ENCODE data around the gene ABCC6. TPM values are rescaled to one million over a fixed set of nuclear protein-coding genes. Genes with fewer than 3 reads are reported as not detected.

ABCC6 gene
- total and polyA plus RNA-seq, 2 of the 13 experiments (the other 11 are each of a cell fraction or from before 2014, with no cell fraction given), result 82.4 to 105 TPM

DNA sequence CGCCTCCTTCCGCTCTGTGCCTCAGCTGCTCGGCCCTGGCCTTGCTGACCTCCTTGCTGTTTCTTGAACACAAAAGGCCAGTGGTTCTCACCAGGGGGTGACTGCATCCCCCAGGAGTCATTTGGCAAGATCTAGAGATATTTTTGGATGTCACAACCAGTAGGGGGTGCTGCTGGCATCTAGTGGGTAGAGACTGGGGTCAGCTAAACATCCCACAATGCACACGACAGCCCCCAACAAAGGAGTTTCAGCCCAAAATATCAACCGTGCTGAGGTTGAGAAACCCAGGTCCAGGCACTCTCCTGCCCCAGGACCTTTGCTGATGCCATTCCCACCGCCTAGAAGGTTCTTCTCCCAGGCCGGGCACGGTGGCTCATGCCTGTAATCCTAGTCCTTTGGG lies 39.7 kb downstream of the ABCC6 start (continued):
- TF ChIP-seq KDM3A (CRISPR knock-in tag; IDR thresholded peaks at IDR 0.05; ENCODE audit: low read depth) (no peak), FOSL2 (CRISPR knock-in tag; IDR thresholded peaks at IDR 0.05) (0 out of 2 replicates have a peak, but pooled peaks have one; percentile 7), RXRA (CRISPR knock-in tag; IDR thresholded peaks at IDR 0.05) (0 out of 2 replicates have a peak, but pooled peaks have one; percentile 16), SRY (CRISPR knock-in tag; IDR thresholded peaks at IDR 0.05) (no peak), ETV6 (CRISPR knock-in tag; conservative IDR thresholded peaks at IDR 0.05) (no peak), ZNF274 (CRISPR knock-in tag; IDR thresholded peaks at IDR 0.05) (peak; percentile 32; the same call in 1 of the 2 replicates), SAP130 (CRISPR knock-in tag; IDR thresholded peaks at IDR 0.05; ENCODE audit: low read depth) (no peak), ZNF253 (CRISPR knock-in tag; IDR thresholded peaks at IDR 0.05; ENCODE audit: borderline replicate concordance) (no peak), MYC (CRISPR knock-in tag; IDR thresholded peaks at IDR 0.05; ENCODE audit: borderline replicate concordance) (0 out of 2 replicates have a peak, but pooled peaks have one; percentile 15), ZNF501 (CRISPR knock-in tag; IDR thresholded peaks at IDR 0.05) (0 out of 2 replicates have a peak, but pooled peaks have one; percentile 38)
- TF ChIP-seq, protein P1, sequence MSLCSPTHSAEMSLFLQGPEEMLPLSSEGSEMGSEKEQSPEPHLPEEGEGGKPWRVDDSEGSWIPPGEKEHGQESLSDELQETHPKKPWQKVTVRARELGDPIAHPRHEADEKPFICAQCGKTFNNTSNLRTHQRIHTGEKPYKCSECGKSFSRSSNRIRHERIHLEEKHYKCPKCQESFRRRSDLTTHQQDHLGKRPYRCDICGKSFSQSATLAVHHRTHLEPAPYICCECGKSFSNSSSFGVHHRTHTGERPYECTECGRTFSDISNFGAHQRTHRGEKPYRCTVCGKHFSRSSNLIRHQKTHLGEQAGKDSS (CRISPR knock-in tag; IDR thresholded peaks at IDR 0.05; ENCODE audit: borderline replicate concordance, low read depth), result no peak
- TF ChIP-seq, protein P2, sequence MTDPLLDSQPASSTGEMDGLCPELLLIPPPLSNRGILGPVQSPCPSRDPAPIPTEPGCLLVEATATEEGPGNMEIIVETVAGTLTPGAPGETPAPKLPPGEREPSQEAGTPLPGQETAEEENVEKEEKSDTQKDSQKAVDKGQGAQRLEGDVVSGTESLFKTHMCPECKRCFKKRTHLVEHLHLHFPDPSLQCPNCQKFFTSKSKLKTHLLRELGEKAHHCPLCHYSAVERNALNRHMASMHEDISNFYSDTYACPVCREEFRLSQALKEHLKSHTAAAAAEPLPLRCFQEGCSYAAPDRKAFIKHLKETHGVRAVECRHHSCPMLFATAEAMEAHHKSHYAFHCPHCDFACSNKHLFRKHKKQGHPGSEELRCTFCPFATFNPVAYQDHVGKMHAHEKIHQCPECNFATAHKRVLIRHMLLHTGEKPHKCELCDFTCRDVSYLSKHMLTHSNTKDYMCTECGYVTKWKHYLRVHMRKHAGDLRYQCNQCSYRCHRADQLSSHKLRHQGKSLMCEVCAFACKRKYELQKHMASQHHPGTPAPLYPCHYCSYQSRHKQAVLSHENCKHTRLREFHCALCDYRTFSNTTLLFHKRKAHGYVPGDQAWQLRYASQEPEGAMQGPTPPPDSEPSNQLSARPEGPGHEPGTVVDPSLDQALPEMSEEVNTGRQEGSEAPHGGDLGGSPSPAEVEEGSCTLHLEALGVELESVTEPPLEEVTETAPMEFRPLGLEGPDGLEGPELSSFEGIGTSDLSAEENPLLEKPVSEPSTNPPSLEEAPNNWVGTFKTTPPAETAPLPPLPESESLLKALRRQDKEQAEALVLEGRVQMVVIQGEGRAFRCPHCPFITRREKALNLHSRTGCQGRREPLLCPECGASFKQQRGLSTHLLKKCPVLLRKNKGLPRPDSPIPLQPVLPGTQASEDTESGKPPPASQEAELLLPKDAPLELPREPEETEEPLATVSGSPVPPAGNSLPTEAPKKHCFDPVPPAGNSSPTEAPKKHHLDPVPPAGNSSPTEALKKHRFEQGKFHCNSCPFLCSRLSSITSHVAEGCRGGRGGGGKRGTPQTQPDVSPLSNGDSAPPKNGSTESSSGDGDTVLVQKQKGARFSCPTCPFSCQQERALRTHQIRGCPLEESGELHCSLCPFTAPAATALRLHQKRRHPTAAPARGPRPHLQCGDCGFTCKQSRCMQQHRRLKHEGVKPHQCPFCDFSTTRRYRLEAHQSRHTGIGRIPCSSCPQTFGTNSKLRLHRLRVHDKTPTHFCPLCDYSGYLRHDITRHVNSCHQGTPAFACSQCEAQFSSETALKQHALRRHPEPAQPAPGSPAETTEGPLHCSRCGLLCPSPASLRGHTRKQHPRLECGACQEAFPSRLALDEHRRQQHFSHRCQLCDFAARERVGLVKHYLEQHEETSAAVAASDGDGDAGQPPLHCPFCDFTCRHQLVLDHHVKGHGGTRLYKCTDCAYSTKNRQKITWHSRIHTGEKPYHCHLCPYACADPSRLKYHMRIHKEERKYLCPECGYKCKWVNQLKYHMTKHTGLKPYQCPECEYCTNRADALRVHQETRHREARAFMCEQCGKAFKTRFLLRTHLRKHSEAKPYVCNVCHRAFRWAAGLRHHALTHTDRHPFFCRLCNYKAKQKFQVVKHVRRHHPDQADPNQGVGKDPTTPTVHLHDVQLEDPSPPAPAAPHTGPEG (CRISPR knock-in tag; IDR thresholded peaks at IDR 0.05), result no peak
- TF ChIP-seq, protein P3, sequence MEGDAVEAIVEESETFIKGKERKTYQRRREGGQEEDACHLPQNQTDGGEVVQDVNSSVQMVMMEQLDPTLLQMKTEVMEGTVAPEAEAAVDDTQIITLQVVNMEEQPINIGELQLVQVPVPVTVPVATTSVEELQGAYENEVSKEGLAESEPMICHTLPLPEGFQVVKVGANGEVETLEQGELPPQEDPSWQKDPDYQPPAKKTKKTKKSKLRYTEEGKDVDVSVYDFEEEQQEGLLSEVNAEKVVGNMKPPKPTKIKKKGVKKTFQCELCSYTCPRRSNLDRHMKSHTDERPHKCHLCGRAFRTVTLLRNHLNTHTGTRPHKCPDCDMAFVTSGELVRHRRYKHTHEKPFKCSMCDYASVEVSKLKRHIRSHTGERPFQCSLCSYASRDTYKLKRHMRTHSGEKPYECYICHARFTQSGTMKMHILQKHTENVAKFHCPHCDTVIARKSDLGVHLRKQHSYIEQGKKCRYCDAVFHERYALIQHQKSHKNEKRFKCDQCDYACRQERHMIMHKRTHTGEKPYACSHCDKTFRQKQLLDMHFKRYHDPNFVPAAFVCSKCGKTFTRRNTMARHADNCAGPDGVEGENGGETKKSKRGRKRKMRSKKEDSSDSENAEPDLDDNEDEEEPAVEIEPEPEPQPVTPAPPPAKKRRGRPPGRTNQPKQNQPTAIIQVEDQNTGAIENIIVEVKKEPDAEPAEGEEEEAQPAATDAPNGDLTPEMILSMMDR (CRISPR knock-in tag; IDR thresholded peaks at IDR 0.05), result peak; percentile 55
- TF ChIP-seq, protein P4, sequence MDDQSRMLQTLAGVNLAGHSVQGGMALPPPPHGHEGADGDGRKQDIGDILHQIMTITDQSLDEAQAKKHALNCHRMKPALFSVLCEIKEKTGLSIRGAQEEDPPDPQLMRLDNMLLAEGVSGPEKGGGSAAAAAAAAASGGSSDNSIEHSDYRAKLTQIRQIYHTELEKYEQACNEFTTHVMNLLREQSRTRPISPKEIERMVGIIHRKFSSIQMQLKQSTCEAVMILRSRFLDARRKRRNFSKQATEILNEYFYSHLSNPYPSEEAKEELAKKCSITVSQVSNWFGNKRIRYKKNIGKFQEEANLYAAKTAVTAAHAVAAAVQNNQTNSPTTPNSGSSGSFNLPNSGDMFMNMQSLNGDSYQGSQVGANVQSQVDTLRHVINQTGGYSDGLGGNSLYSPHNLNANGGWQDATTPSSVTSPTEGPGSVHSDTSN (CRISPR knock-in tag; IDR thresholded peaks at IDR 0.05; ENCODE audit: borderline replicate concordance), result no peak
- TF ChIP-seq, protein P5, sequence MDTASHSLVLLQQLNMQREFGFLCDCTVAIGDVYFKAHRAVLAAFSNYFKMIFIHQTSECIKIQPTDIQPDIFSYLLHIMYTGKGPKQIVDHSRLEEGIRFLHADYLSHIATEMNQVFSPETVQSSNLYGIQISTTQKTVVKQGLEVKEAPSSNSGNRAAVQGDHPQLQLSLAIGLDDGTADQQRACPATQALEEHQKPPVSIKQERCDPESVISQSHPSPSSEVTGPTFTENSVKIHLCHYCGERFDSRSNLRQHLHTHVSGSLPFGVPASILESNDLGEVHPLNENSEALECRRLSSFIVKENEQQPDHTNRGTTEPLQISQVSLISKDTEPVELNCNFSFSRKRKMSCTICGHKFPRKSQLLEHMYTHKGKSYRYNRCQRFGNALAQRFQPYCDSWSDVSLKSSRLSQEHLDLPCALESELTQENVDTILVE (CRISPR knock-in tag; IDR thresholded peaks at IDR 0.05), result no peak
- TF ChIP-seq, protein P6, sequence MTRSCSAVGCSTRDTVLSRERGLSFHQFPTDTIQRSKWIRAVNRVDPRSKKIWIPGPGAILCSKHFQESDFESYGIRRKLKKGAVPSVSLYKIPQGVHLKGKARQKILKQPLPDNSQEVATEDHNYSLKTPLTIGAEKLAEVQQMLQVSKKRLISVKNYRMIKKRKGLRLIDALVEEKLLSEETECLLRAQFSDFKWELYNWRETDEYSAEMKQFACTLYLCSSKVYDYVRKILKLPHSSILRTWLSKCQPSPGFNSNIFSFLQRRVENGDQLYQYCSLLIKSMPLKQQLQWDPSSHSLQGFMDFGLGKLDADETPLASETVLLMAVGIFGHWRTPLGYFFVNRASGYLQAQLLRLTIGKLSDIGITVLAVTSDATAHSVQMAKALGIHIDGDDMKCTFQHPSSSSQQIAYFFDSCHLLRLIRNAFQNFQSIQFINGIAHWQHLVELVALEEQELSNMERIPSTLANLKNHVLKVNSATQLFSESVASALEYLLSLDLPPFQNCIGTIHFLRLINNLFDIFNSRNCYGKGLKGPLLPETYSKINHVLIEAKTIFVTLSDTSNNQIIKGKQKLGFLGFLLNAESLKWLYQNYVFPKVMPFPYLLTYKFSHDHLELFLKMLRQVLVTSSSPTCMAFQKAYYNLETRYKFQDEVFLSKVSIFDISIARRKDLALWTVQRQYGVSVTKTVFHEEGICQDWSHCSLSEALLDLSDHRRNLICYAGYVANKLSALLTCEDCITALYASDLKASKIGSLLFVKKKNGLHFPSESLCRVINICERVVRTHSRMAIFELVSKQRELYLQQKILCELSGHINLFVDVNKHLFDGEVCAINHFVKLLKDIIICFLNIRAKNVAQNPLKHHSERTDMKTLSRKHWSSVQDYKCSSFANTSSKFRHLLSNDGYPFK (CRISPR knock-in tag; IDR thresholded peaks at IDR 0.05; ENCODE audit: borderline replicate concordance), result no peak

Data from HepG2 (cell line).